Mesendoderm (in vitro differentiated cells): ENCODE data around the gene LPAR4.

ENCODE experiments used
- DNase-seq: peaks from one replicate; pipeline ENCODE4 v3.0.0; 2013
- H2AK5ac ChIP-seq: 2 replicates; pipeline ENCODE4 v1.6.1; 2013; ENCODE audit warnings: low read length, inconsistent platforms
- H2BK120ac ChIP-seq: 2 replicates; pipeline ENCODE4 v1.6.1; 2013; ENCODE audit warnings: low read depth, mild to moderate bottlenecking, low read length, moderate library complexity, mixed read lengths
- H2BK15ac ChIP-seq: replicated peaks from 2 replicates; pipeline ENCODE4 v1.6.1; 2013; ENCODE audit warnings: low read depth, mild to moderate bottlenecking, moderate library complexity
- H2BK5ac ChIP-seq: 2 replicates; pipeline ENCODE4 v1.6.1; 2013; ENCODE audit warnings: low read length, inconsistent platforms
- H3K18ac ChIP-seq: 2 replicates; pipeline ENCODE4 v1.6.1; 2013; ENCODE audit warnings: mild to moderate bottlenecking, low read length, mixed read lengths
- H3K23ac ChIP-seq: one replicate; pipeline ENCODE4 v1.6.1; 2013; ENCODE audit warnings: low read length
- H3K27ac ChIP-seq: 2 replicates; pipeline ENCODE4 v1.5.1; 2013; ENCODE audit warnings: low read depth, mild to moderate bottlenecking, inconsistent platforms, low read length, moderate library complexity
- H3K27me3 ChIP-seq: 2 replicates; pipeline ENCODE4 v1.6.1; 2013; ENCODE audit warnings: low read length, control low read depth, mild to moderate bottlenecking, inconsistent platforms; ENCODE audit not compliant: insufficient read depth, poor library complexity
- H3K36me3 ChIP-seq: 2 replicates; pipeline ENCODE4 v1.6.1; 2013; ENCODE audit warnings: low read length, inconsistent platforms; ENCODE audit not compliant: control insufficient read depth, insufficient read depth
- H3K4ac ChIP-seq: one replicate; pipeline ENCODE4 v1.6.1; 2013; ENCODE audit warnings: low read depth, mild to moderate bottlenecking, low read length, moderate library complexity
- H3K4me1 ChIP-seq: 2 replicates; pipeline ENCODE4 v1.6.1; 2013; ENCODE audit warnings: low read depth, low read length, inconsistent platforms; ENCODE audit not compliant: control insufficient read depth
- H3K4me2 ChIP-seq: 2 replicates; pipeline ENCODE4 v1.6.1; 2013; ENCODE audit warnings: low read length
- H3K4me3 ChIP-seq: 2 replicates; pipeline ENCODE4 v1.5.1; 2013; ENCODE audit warnings: mild to moderate bottlenecking, low read length
- H3K56ac ChIP-seq: one replicate; pipeline ENCODE4 v1.6.1; 2013; ENCODE audit warnings: low read length
- H3K79me1 ChIP-seq: 2 replicates; pipeline ENCODE4 v1.6.1; 2013; ENCODE audit warnings: low read length, inconsistent platforms
- H3K79me2 ChIP-seq: 2 replicates; pipeline ENCODE4 v1.6.1; 2013; ENCODE audit warnings: mild to moderate bottlenecking, low read length; ENCODE audit not compliant: control insufficient read depth, insufficient read depth
- H3K9ac ChIP-seq: 2 replicates; pipeline ENCODE4 v1.6.1; 2013; ENCODE audit warnings: low read length, inconsistent platforms
- H4K5ac ChIP-seq: one replicate; pipeline ENCODE4 v1.6.1; 2013; ENCODE audit warnings: low read length
- H4K8ac ChIP-seq: one replicate; pipeline ENCODE4 v1.6.1; 2013; ENCODE audit warnings: low read depth, mild to moderate bottlenecking, control low read depth, low read length, moderate library complexity
- WGBS: extraction: QIAGEN DNeasy Blood & Tissue Kit; methylation state at CpG from one replicate; pipeline ENCODE4 v1.1.7; 2013; ENCODE audit warnings: low lambda C conversion rate, missing lambda C conversion rate; ENCODE audit not compliant: insufficient coverage; ENCODE audit errors: extremely low coverage; 5-methylcytosine and 5-hydroxymethylcytosine counted together

The LPAR4 gene

GRCh38 chrX:78759081-78759480 is 11.6 kb downstream of the LPAR4 start:
- H3K18ac ChIP-seq, result no peak overlapping the region
- no peak overlapping the region for H3K23ac ChIP-seq
- H3K4me1 ChIP-seq, result no peaks in the 10 kb centered on the region
- H3K27me3 ChIP-seq, result no peaks in the 10 kb centered on the region
- H4K8ac ChIP-seq, result no peak overlapping the region
- WGBS, result no CpG with 5 or more reads among the region's 6 CpGs
- H3K79me2 ChIP-seq, result no peaks in the 10 kb centered on the region
- no peak overlapping the region for H3K56ac ChIP-seq
- no peak overlapping the region for H3K4me2 ChIP-seq
- H2AK5ac ChIP-seq, result no peak overlapping the region
- no peaks in the 10 kb centered on the region for H3K36me3 ChIP-seq
- no peak overlapping the region for H3K9ac ChIP-seq
- H2BK15ac ChIP-seq, result no peak overlapping the region
- no peak overlapping the region for H4K5ac ChIP-seq
- H3K4me3 ChIP-seq, result no peak overlapping the region
- H2BK120ac ChIP-seq, result no peak overlapping the region
- no peak overlapping the region for H3K27ac ChIP-seq
- no peak for DNase-seq
- H2BK5ac ChIP-seq, result no peak overlapping the region
- H3K79me1 ChIP-seq, result no peaks in the 10 kb centered on the region
- H3K4ac ChIP-seq, result no peak overlapping the region

DNA sequence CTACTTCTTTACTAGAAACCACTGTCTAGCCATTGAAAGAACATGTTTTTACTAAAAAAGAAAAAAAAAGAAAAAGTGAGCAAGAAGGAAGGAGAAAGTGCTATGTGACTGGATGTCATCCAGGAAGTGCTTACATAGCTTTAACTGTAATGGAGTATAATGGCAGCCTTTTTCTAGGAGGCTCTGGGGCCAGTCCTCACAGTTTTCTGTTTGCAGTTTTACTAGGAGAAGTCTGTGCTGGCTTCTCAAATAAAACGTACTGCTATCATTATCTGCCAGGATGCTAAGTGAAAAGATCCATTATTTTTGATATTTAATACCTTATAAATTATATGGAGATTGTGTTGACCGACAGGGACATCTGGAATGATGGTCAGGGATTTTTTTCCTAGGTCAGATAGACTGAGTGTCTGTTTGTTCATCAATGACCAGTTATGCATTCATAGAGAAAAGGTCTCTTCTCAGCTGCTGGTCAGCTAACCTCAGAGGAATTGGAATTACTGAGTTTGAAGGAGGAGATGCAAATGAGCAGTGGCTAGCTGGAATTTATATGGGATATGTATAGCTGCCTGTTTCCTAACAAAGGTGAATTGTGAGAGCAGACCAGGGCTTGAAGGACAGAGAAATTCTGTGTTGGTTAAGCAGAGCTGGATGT is 21.7 kb downstream of the LPAR4 start:
- Histone ChIP-seq H3K79me2 (no peaks in the 10 kb centered on the region), H3K79me1 (no peaks in the 10 kb centered on the region), H3K27me3 (no peaks in the 10 kb centered on the region), H3K23ac (no peak overlapping the region), H3K56ac (no peak overlapping the region), H2BK5ac (no peak overlapping the region), H3K4me1 (no peaks in the 10 kb centered on the region), H3K4me2 (no peak overlapping the region), H3K27ac (no peak overlapping the region), H3K18ac (no peak overlapping the region), H3K4me3 (no peak overlapping the region), H3K36me3 (no peaks in the 10 kb centered on the region), H2BK120ac (no peak overlapping the region), H4K5ac (no peak overlapping the region), H3K4ac (no peak overlapping the region), H4K8ac (no peak overlapping the region), H3K9ac (no peak overlapping the region), H2BK15ac (no peak overlapping the region), H2AK5ac (no peak overlapping the region)
- DNase-seq, result no peak
- no CpG with 5 or more reads among the region's 2 CpGs for WGBS

DNA sequence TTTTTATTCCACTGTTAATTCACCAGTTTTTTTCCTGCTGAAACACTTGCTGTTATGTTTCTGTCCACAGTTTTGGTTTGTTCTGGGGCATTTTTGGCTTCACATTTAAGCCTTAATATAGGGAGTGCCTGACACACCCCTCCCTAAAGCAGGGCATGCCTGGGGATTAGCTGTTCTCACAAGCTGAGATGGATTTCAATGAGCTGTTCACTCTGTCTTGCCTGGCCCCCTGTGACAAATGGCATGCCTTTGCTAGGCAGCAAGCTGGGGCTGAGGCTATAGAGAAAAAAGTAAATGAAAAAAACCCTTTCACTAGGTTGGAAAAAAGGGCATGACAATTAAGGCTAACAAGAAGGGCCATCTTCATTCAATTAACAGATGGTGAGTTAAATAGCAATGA is 22.4 kb downstream of the LPAR4 start:
- Histone ChIP-seq H3K27ac (no peak overlapping the region), H3K4me3 (no peak overlapping the region)

GRCh38 chrX:78796916-78797315 is 49.4 kb downstream of the LPAR4 start:
- Histone ChIP-seq H3K18ac (no peak overlapping the region), H3K79me2 (no peaks in the 10 kb centered on the region), H3K9ac (no peak overlapping the region), H3K4me2 (no peak overlapping the region), H4K8ac (no peak overlapping the region), H2BK15ac (no peak overlapping the region), H3K4ac (no peak overlapping the region), H3K27me3 (no peaks in the 10 kb centered on the region), H3K27ac (no peak overlapping the region), H3K56ac (no peak overlapping the region), H3K79me1 (no peaks in the 10 kb centered on the region), H2AK5ac (no peak overlapping the region), H3K4me1 (no peaks in the 10 kb centered on the region), H3K4me3 (no peak overlapping the region), H4K5ac (no peak overlapping the region), H2BK120ac (no peak overlapping the region), H2BK5ac (no peak overlapping the region), H3K36me3 (no peaks in the 10 kb centered on the region), H3K23ac (no peak overlapping the region)
- WGBS, result no CpG with 5 or more reads among the region's 1 CpG
- DNase-seq, result no peak

More for the DNA sequence above, 22.4 kb downstream of the LPAR4 start:
- no peak overlapping the region for H3K18ac ChIP-seq
- H3K79me1 ChIP-seq, result no peaks in the 10 kb centered on the region
- DNase-seq, result no peak
- H3K4me2 ChIP-seq, result no peak overlapping the region
- H3K36me3 ChIP-seq, result no peaks in the 10 kb centered on the region
- H3K23ac ChIP-seq, result no peak overlapping the region
- H4K5ac ChIP-seq, result no peak overlapping the region
- H3K9ac ChIP-seq, result no peak overlapping the region
- no peak overlapping the region for H3K4ac ChIP-seq
- H2AK5ac ChIP-seq, result no peak overlapping the region
- H2BK15ac ChIP-seq, result no peak overlapping the region
- no peak overlapping the region for H2BK120ac ChIP-seq
- no peak overlapping the region for H4K8ac ChIP-seq
- no peak overlapping the region for H2BK5ac ChIP-seq
- H3K27me3 ChIP-seq, result no peaks in the 10 kb centered on the region
- no peak overlapping the region for H3K56ac ChIP-seq
- no peaks in the 10 kb centered on the region for H3K79me2 ChIP-seq
- no peaks in the 10 kb centered on the region for H3K4me1 ChIP-seq

- no peak overlapping the region for H3K4me2 ChIP-seq
- H4K5ac ChIP-seq, result no peak overlapping the region
- H3K9ac ChIP-seq, result no peak overlapping the region
- no peak overlapping the region for H3K23ac ChIP-seq
- WGBS, result no CpG with 5 or more reads among the region's 2 CpGs
- H3K4ac ChIP-seq, result no peak overlapping the region
- no peaks in the 10 kb centered on the region for H3K79me1 ChIP-seq
- no peaks in the 10 kb centered on the region for H3K4me1 ChIP-seq
- H3K4me3 ChIP-seq, result no peak overlapping the region
- H2AK5ac ChIP-seq, result no peak overlapping the region
- no peaks in the 10 kb centered on the region for H3K79me2 ChIP-seq
- H2BK15ac ChIP-seq, result no peak overlapping the region
- H3K36me3 ChIP-seq, result no peaks in the 10 kb centered on the region
- no peaks in the 10 kb centered on the region for H3K27me3 ChIP-seq
- no peak overlapping the region for H2BK5ac ChIP-seq
- no peak overlapping the region for H3K27ac ChIP-seq
- no peak overlapping the region for H3K56ac ChIP-seq
- H2BK120ac ChIP-seq, result no peak overlapping the region
- H4K8ac ChIP-seq, result no peak overlapping the region
- H3K18ac ChIP-seq, result no peak overlapping the region
- no peak for DNase-seq
These were observed 52.6 kb downstream of the LPAR4 start for GRCh38 chrX:78800114-78800513.

- Histone ChIP-seq H3K4ac (no peak overlapping the region), H4K5ac (no peak overlapping the region), H3K4me2 (no peak overlapping the region), H2BK5ac (no peak overlapping the region), H3K4me1 (no peaks in the 10 kb centered on the region), H3K23ac (no peak overlapping the region), H3K4me3 (no peak overlapping the region), H3K36me3 (no peaks in the 10 kb centered on the region), H2AK5ac (no peak overlapping the region), H2BK120ac (no peak overlapping the region), H4K8ac (no peak overlapping the region), H3K18ac (no peak overlapping the region), H3K79me2 (no peaks in the 10 kb centered on the region), H3K27ac (no peak overlapping the region), H2BK15ac (no peak overlapping the region), H3K9ac (no peak overlapping the region), H3K79me1 (no peaks in the 10 kb centered on the region), H3K56ac (no peak overlapping the region), H3K27me3 (no peaks in the 10 kb centered on the region)
- DNase-seq, result no peak
These were observed 53.2 kb downstream of the LPAR4 start for GRCh38 chrX:78800694-78801093.
